Sigmoid colon (tissue), 4 donors: Measurements from ENCODE around the gene DNAI1.

ENCODE experiments used
- EP300 ChIP-seq, 4 donors: sonication (generic); formaldehyde crosslinking; IDR thresholded peaks; one replicate each; pipeline ENCODE4 v1.6.1; 2017; ENCODE audit warnings: antibody characterized with exemption in 4 of 4
- POLR2A ChIP-seq, 2 donors: fragments of 450-650 bp; IDR thresholded peaks; one replicate each; pipeline ENCODE4 v1.6.1; 2016; ENCODE audit warnings: antibody characterized with exemption in 2 of 2, mild to moderate bottlenecking in 2 of 2, moderate library complexity in 2 of 2
- TF ChIP-seq, protein P1 (sequence below), 4 experiments: fragments of 450-650 bp in 3 of 4; fragments of 200-600 bp in 1 of 4; IDR thresholded peaks; one replicate each; pipeline ENCODE4 v1.5.1; 2016 to 2019; ENCODE audit warnings: antibody characterized with exemption in 4 of 4, mild to moderate bottlenecking in 3 of 4, moderate library complexity in 2 of 4

DNA sequence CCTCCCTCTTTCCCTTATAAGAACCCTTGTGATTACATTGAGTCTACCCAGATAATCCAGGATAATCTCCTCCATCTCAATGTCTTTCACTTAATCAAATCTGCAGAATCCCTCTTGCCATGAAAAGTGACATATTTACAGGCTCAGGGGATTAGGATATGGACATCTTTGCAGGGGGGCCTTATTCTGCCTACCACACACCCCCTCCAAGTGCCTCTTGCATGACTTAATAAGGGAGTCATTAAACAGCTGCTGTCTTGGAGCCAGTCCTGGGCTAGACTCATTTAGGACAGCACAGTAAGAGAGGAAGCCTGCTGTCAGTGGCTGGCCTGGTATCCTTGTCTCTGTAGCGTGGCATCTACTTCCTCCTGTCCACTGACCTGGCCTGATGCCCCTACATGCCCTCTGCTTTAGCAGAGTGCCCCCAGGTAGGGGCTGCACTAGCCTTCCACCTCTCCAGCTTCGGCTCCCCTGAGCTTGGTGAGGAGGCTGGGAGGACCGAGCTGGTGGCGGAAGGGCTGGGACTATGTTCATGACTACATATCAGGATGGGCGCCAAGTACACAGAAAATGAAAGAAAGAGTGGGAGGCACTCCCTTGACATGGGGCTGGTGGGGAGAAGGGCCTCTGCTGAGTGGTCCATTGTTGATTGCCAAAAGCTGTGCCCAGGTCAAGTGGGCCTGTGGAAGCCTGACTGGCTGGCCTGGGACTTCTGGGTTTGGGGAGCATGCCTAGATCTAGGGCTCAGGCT is 46.9 kb downstream of the DNAI1 start:
- TF ChIP-seq, protein P1, sequence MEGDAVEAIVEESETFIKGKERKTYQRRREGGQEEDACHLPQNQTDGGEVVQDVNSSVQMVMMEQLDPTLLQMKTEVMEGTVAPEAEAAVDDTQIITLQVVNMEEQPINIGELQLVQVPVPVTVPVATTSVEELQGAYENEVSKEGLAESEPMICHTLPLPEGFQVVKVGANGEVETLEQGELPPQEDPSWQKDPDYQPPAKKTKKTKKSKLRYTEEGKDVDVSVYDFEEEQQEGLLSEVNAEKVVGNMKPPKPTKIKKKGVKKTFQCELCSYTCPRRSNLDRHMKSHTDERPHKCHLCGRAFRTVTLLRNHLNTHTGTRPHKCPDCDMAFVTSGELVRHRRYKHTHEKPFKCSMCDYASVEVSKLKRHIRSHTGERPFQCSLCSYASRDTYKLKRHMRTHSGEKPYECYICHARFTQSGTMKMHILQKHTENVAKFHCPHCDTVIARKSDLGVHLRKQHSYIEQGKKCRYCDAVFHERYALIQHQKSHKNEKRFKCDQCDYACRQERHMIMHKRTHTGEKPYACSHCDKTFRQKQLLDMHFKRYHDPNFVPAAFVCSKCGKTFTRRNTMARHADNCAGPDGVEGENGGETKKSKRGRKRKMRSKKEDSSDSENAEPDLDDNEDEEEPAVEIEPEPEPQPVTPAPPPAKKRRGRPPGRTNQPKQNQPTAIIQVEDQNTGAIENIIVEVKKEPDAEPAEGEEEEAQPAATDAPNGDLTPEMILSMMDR (IDR thresholded peaks at IDR 0.05) = no peak
- TF ChIP-seq EP300 (IDR thresholded peaks at IDR 0.05) (no peak), POLR2A (IDR thresholded peaks at IDR 0.05) (no peak)
